Amygdala (tissue), 56 donors: ENCODE data around the gene KIF9.
"Not testable (repeated sequence)": the region's sequence is repeated elsewhere in the genome, so short reads cannot be mapped to it uniquely, and the experiment has no call there.

ENCODE experiments used
- DNase-seq, 56 donors: peaks; one replicate each; lab custom pipeline; 2025; lab: John Stamatoyannopoulos, UW

KIF9 gene

GRCh38 chr3:47194994-47195393 lies 87.6 kb downstream of the KIF9 start:
- no peak for DNase-seq

GRCh38 chr3:47193871-47194859 lies 88.4 kb downstream of the KIF9 start:
- DNase-seq: no peak

GRCh38 chr3:47186285-47186684 lies 96.3 kb downstream of the KIF9 start:
- DNase-seq: no peak

GRCh38 chr3:47181685-47182084 lies 100.9 kb downstream of the KIF9 start:
- not testable (repeated sequence) for DNase-seq

GRCh38 chr3:47180011-47180410 lies 102.6 kb downstream of the KIF9 start:
- DNase-seq: not testable (repeated sequence)
